Body of pancreas (tissue), 4 donors: Measurements from ENCODE around the gene MUS81. TPM values are rescaled to one million over a fixed set of nuclear protein-coding genes. Genes with fewer than 3 reads are reported as not detected.
"Not testable (repeated sequence)": the region's sequence is repeated elsewhere in the genome, so short reads cannot be mapped to it uniquely, and the experiment has no call there.

Source experiments
- ATAC-seq: fragments of 150-250 bp; one replicate; pipeline ENCODE4 v1.9.1; 2016
- DNase-seq, 4 donors: peaks; one replicate each; pipeline ENCODE4 v3.0.0-alpha.2; 2019
- H3K27ac ChIP-seq, 4 donors: fragments of 200-600 bp; sonication (generic); 1 replicate in 3 of 4; 2 replicates in 1 of 4; pipeline versions ENCODE4 v1.5.1 to v1.6.1; 2016 to 2019; ENCODE audit warnings: mild to moderate bottlenecking in 1 of 4, mixed read lengths in 1 of 4, moderate library complexity in 1 of 4
- H3K27me3 ChIP-seq, 2 donors: fragments of 200-600 bp; sonication (generic); one replicate each; pipeline ENCODE4 v1.6.0; 2016; ENCODE audit warnings: mild to moderate bottlenecking in 1 of 2
- H3K36me3 ChIP-seq, 2 donors: fragments of 200-600 bp; sonication (generic); replicated peaks in 1 of 2; 2 replicates each; pipeline ENCODE4 v1.5.1; 2016; ENCODE audit warnings: low read depth in 2 of 2; ENCODE audit not compliant: insufficient read depth in 1 of 2
- H3K4me1 ChIP-seq: fragments of 200-600 bp; sonication (generic); one replicate; pipeline ENCODE4 v1.6.0; 2016
- H3K4me3 ChIP-seq, 2 donors: fragments of 200-600 bp; sonication (generic); 1 replicate in 1 of 2; 2 replicates in 1 of 2; pipeline ENCODE4 v1.5.1; 2016 to 2019
- H3K9me3 ChIP-seq, 3 donors: fragments of 200-600 bp; sonication (generic); 1 replicate in 2 of 3; 2 replicates in 1 of 3; pipeline ENCODE4 v1.5.1; 2016
- POLR2A ChIP-seq, 3 donors: fragments of 450-650 bp; IDR thresholded peaks; one replicate each; pipeline ENCODE4 v1.6.1; 2016; ENCODE audit warnings: antibody characterized with exemption in 3 of 3, mild to moderate bottlenecking in 2 of 3
- WGBS, 2 donors: methylation state at CpG; one replicate each; pipeline ENCODE4 v1.1.5; 2017; 5-methylcytosine and 5-hydroxymethylcytosine counted together
- intact Hi-C: fragments of 100-400 bp; cut with DNase I; formaldehyde crosslinking; loops from one replicate; pipeline ENCODE4 v1.15.1; 2023
- total RNA-seq, 2 donors: library from RNA; depleted of rRNA; stranded (reverse); fragments of >200 nt; gene quantifications; one replicate each; pipeline ENCODE4 v1.1.0, GENCODE V29; 2016
- TF ChIP-seq, protein P1 (sequence below), 7 experiments: fragments of 450-650 bp in 4 of 7; fragments of 200-600 bp in 3 of 7; sonication (generic) in 3 of 7; IDR thresholded peaks; one replicate each; pipeline ENCODE4 v1.5.1; 2016 to 2019; ENCODE audit warnings: antibody characterized with exemption in 7 of 7

The MUS81 gene
- total RNA-seq, 2 donors from 2014 or later, result 38.2 to 40.5 TPM

DNA sequence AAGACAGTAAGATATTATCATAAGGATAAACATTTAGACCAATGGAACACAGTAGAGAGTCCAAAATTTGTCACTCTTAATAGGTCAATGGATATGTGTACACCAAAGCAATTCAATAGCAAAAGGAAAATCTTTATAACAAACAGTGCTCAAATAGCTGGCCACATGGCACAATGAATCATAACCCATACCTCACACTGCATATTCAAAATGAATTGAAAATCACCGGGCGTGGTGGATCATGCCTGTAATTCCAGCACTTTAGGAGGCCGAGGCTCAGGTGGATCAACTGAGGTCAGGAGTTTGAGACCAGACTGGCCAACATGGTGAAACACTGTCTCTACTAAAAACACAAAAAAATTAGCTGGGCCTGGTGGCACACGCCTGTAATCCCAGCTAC lies 18.1 kb upstream of the MUS81 start:
- H3K27me3 ChIP-seq, result no peaks in the 10 kb centered on the region
- H3K4me3 ChIP-seq, result no peak overlapping the region
- DNase-seq, result no peak
- WGBS, 2 donors, result 93% methylated on average over 4 of the region's 4 CpGs
- ATAC-seq, result no peak
- H3K4me1 ChIP-seq, result no peaks in the 10 kb centered on the region
- intact Hi-C loops, result no loop called here
- H3K27ac ChIP-seq, result no peak overlapping the region
- no peaks in the 10 kb centered on the region for H3K36me3 ChIP-seq
- no peaks in the 10 kb centered on the region for H3K9me3 ChIP-seq
- no peak for TF ChIP-seq POLR2A (IDR thresholded peaks at IDR 0.05)
- TF ChIP-seq, protein P1, sequence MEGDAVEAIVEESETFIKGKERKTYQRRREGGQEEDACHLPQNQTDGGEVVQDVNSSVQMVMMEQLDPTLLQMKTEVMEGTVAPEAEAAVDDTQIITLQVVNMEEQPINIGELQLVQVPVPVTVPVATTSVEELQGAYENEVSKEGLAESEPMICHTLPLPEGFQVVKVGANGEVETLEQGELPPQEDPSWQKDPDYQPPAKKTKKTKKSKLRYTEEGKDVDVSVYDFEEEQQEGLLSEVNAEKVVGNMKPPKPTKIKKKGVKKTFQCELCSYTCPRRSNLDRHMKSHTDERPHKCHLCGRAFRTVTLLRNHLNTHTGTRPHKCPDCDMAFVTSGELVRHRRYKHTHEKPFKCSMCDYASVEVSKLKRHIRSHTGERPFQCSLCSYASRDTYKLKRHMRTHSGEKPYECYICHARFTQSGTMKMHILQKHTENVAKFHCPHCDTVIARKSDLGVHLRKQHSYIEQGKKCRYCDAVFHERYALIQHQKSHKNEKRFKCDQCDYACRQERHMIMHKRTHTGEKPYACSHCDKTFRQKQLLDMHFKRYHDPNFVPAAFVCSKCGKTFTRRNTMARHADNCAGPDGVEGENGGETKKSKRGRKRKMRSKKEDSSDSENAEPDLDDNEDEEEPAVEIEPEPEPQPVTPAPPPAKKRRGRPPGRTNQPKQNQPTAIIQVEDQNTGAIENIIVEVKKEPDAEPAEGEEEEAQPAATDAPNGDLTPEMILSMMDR (IDR thresholded peaks at IDR 0.05), result no peak

DNA sequence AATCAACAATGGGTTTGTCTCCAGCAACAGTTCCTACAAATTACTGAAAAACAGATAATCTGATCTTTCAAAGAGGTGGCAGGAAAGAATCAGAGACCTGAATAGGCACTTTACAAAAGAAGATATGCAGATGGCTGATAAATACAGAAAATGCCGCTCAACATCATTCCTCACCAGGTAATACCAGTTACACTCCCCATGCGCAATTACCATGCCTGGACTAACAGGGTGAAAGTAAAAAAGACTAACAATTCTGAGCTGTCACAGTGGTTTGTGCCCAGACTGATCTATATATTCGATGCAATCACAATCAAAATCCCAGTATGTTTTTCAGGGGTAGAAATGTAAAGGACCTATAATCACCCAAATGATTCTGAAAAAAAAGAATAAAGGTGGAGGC lies 16.4 kb upstream of the MUS81 start:
- H3K36me3 ChIP-seq, result no peaks in the 10 kb centered on the region
- H3K9me3 ChIP-seq, result no peaks in the 10 kb centered on the region
- H3K27me3 ChIP-seq, result no peaks in the 10 kb centered on the region
- DNase-seq, result no peak
- intact Hi-C loops, result no loop called here
- WGBS, 2 donors, result 76 to 85% methylated on average over 3 of the region's 3 CpGs
- ATAC-seq, result no peak
- TF ChIP-seq POLR2A (IDR thresholded peaks at IDR 0.05), result no peak
- TF ChIP-seq, protein P1 (IDR thresholded peaks at IDR 0.05), result no peak
- H3K4me1 ChIP-seq, result no peaks in the 10 kb centered on the region
- H3K27ac ChIP-seq, result no peak overlapping the region
- no peak overlapping the region for H3K4me3 ChIP-seq

- intact Hi-C loops, result no loop called here
- TF ChIP-seq POLR2A (IDR thresholded peaks at IDR 0.05), result no peak
- TF ChIP-seq, protein P1 (IDR thresholded peaks at IDR 0.05), result no peak
- DNase-seq (no peak), ATAC-seq (no peak)
- Histone ChIP-seq H3K27ac (no peak overlapping the region), H3K27me3 (no peaks in the 10 kb centered on the region), H3K4me3 (no peak overlapping the region), H3K4me1 (no peaks in the 10 kb centered on the region), H3K36me3 (no peaks in the 10 kb centered on the region), H3K9me3 (no peaks in the 10 kb centered on the region)
- WGBS, 2 donors, result 65 to 75% methylated on average over 10 of the region's 10 CpGs
Observed at GRCh38 chr11:65844231-65844872, 15.9 kb upstream of the MUS81 start.

DNA sequence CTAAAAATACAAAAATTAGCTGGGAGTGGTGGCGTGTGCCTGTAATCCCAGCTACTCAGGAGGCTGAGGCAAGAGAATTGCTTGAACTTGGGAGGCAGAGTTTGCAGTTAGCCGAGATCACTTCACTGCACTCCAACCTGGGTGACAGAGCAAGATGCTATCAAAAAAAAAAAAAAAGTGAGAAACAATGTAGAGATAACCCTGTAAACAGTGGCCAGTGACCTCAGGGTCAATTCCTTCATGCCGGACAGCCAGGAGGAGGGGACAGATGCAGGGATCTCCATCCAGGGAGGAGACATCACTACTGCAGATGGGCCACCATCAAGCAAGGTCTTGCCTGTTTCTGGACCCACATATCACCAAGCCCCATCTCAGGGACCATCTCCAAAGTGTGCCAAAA lies 12.5 kb upstream of the MUS81 start:
- Histone ChIP-seq H3K4me3 (no peak overlapping the region), H3K27me3 (no peaks in the 10 kb centered on the region), H3K9me3 (no peaks in the 10 kb centered on the region), H3K36me3 (peaks cover 0 to 4% of the 10 kb centered on the region in 2 donors), H3K4me1 (no peaks in the 10 kb centered on the region), H3K27ac (no peak overlapping the region)
- WGBS, 2 donors, result 74 to 85% methylated on average over 3 of the region's 3 CpGs
- intact Hi-C loops, result no loop called here
- DNase-seq (no peak), ATAC-seq (no peak)
- TF ChIP-seq, protein P1 (IDR thresholded peaks at IDR 0.05), result no peak
- no peak for TF ChIP-seq POLR2A (IDR thresholded peaks at IDR 0.05)

DNA sequence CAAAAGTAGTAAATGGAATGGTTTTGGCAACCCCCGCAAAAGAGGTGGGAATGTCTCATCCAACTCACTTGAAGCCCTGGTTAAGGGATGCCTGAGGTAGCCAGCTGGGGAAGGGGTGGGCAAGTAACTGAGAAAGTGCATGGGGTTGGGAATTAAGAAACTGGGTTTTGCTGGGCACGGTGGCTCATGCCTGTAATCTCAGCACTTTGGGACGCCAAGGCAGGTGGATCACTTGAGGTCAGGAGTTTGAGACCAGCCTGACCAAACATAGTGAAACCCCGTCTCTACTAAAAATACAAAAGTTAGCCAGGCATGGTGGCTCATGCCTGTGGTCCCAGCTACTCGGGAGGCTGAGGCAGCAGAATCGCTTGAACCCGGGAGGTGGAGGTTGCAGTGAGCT lies 11.5 kb upstream of the MUS81 start:
- H3K4me3 ChIP-seq, H3K9me3 ChIP-seq, ATAC-seq, H3K4me1 ChIP-seq, H3K27ac ChIP-seq, intact Hi-C loops, H3K27me3 ChIP-seq, DNase-seq, H3K36me3 ChIP-seq: not testable (repeated sequence)
- 52 to 65% methylated on average over 7 of the region's 7 CpGs for WGBS, 2 donors
